ENCODE data around the gene C6orf120.

Gene C6orf120

GRCh38 chr6:169726963-169727362 lies 25.0 kb downstream of the C6orf120 start:
- Mint-ChIP-seq H3K27ac (no peak overlapping the region), H3K36me3 (no peaks in the 10 kb centered on the region), H3K4me3 (no peak overlapping the region), H3K9me3 (no peaks in the 10 kb centered on the region), H3K27me3 (no peaks in the 10 kb centered on the region), H3K4me1 (peaks cover 21% of the 10 kb centered on the region)
- ATAC-seq = no peak

- Mint-ChIP-seq H3K4me3 (no peak overlapping the region), H3K9me3 (no peaks in the 10 kb centered on the region), H3K27me3 (no peaks in the 10 kb centered on the region), H3K27ac (no peak overlapping the region), H3K4me1 (peaks cover 13% of the 10 kb centered on the region), H3K36me3 (no peaks in the 10 kb centered on the region)
- no peak for ATAC-seq
These were observed 28.0 kb downstream of the C6orf120 start for GRCh38 chr6:169729961-169730360.

GRCh38 chr6:169738204-169738975 lies 36.5 kb downstream of the C6orf120 start:
- Mint-ChIP-seq H3K4me1 (no peaks in the 10 kb centered on the region), H3K4me3 (no peak overlapping the region), H3K9me3 (no peaks in the 10 kb centered on the region), H3K27ac (no peak overlapping the region), H3K36me3 (no peaks in the 10 kb centered on the region), H3K27me3 (peaks cover 20% of the 10 kb centered on the region)
- no peak for ATAC-seq

- Mint-ChIP-seq H3K4me3 (no peak overlapping the region), H3K36me3 (no peaks in the 10 kb centered on the region), H3K27ac (no peak overlapping the region), H3K27me3 (peaks cover 20% of the 10 kb centered on the region), H3K9me3 (no peaks in the 10 kb centered on the region), H3K4me1 (no peaks in the 10 kb centered on the region)
- ATAC-seq = no peak
These were observed 37.1 kb downstream of the C6orf120 start for GRCh38 chr6:169738976-169739529.

- no peak overlapping the region for H3K4me3 Mint-ChIP-seq
- H3K27me3 Mint-ChIP-seq = peaks cover 14% of the 10 kb centered on the region
- no peak for ATAC-seq
- H3K9me3 Mint-ChIP-seq = peaks cover 1% of the 10 kb centered on the region
- no peak overlapping the region for H3K27ac Mint-ChIP-seq
- peaks cover 3% of the 10 kb centered on the region for H3K36me3 Mint-ChIP-seq
- H3K4me1 Mint-ChIP-seq = no peaks in the 10 kb centered on the region
These were observed 39.4 kb downstream of the C6orf120 start for GRCh38 chr6:169741344-169741743.

- H3K36me3 Mint-ChIP-seq = peaks cover 21% of the 10 kb centered on the region
- H3K27ac Mint-ChIP-seq = no peak overlapping the region
These were observed 43.5 kb downstream of the C6orf120 start for GRCh38 chr6:169745405-169745804.

GRCh38 chr6:169746556-169746955 lies 44.6 kb downstream of the C6orf120 start:
- ATAC-seq = no peak
- H3K27me3 Mint-ChIP-seq = no peaks in the 10 kb centered on the region
- peaks cover 20% of the 10 kb centered on the region for H3K4me1 Mint-ChIP-seq
- no peak overlapping the region for H3K27ac Mint-ChIP-seq
- H3K36me3 Mint-ChIP-seq = peaks cover 21% of the 10 kb centered on the region
- no peak overlapping the region for H3K4me3 Mint-ChIP-seq
- peaks cover 4% of the 10 kb centered on the region for H3K9me3 Mint-ChIP-seq

More at GRCh38 chr6:169745405-169745804, 43.5 kb downstream of the C6orf120 start:
- Mint-ChIP-seq H3K27me3 (no peaks in the 10 kb centered on the region), H3K9me3 (peaks cover 4% of the 10 kb centered on the region), H3K4me3 (no peak overlapping the region), H3K4me1 (peaks cover 12% of the 10 kb centered on the region)
- ATAC-seq = no peak

GRCh38 chr6:169751242-169752073 lies 49.5 kb downstream of the C6orf120 start, which contains the start of the genes DYNLT2 and ERMARD:
TSS of gene DYNLT2 (minus strand) at chr6:169751572. CDS start at chr6:169751458, 114 bp downstream.
TSS of gene ERMARD (plus strand) at chr6:169751622. CDS start at chr6:169751658, 36 bp downstream.
- H3K9me3 Mint-ChIP-seq = peaks cover 2% of the 10 kb centered on the region
- H3K36me3 Mint-ChIP-seq = peaks cover 25% of the 10 kb centered on the region
- H3K27me3 Mint-ChIP-seq = no peaks in the 10 kb centered on the region
- ATAC-seq = peak; percentile 99
- peak within 1 kb of the TSS; percentile 99 for H3K27ac Mint-ChIP-seq
- H3K4me1 Mint-ChIP-seq = peaks cover 36% of the 10 kb centered on the region
- H3K4me3 Mint-ChIP-seq = peak within 1 kb of the TSS; percentile 98

GRCh38 chr6:169752074-169752623 lies 50.2 kb downstream of the C6orf120 start:
- H3K27me3 Mint-ChIP-seq = no peaks in the 10 kb centered on the region
- H3K9me3 Mint-ChIP-seq = no peaks in the 10 kb centered on the region
- ATAC-seq = no peak
- peak overlapping the region; percentile 99 for H3K27ac Mint-ChIP-seq
- H3K4me1 Mint-ChIP-seq = peaks cover 36% of the 10 kb centered on the region
- H3K4me3 Mint-ChIP-seq = peak overlapping the region; percentile 98
- H3K36me3 Mint-ChIP-seq = peaks cover 26% of the 10 kb centered on the region

All from stimulated activated memory B cell treated with anti-CD40 and anti-IgM and Interleukin-4, amounts not matched to agents 10 μg/mL and 1 μg/mL and 100 μg/mL, for 72 hours (primary cell).